HCT116 (cell line): ENCODE measurements around the gene ADGRG1. TPM values are rescaled to one million over a fixed set of nuclear protein-coding genes. Genes with fewer than 3 reads are reported as not detected.

Experiments
- ATAC-seq: fragments of 200-7000 bp; cut with Tn5 transposase; 2 replicates; pipeline ENCODE4 v1.9.1; 2020; ENCODE audit warnings: mild to moderate bottlenecking, moderate library complexity
- BruUV-seq: library from RNA; stranded (reverse); fragments of 400-500 nt; replicated peaks from 2 replicates; lab custom pipeline; 2021; lab: Mats Ljungman, UMichigan
- CTCF ChIA-PET: fragments of 300-600 bp; sonication (Branson Sonifier 250); formaldehyde crosslinking; loops from one replicate; lab custom pipeline; 2021; ENCODE audit warnings: antibody characterized with exemption; lab: Charles Lee
- POLR2A ChIA-PET: fragments of 300-600, 350-600 bp; sonication (Branson Sonifier 250); formaldehyde crosslinking; loops from one replicate; lab custom pipeline; 2021; ENCODE audit warnings: antibody characterized with exemption; lab: Charles Lee
- RAD21 ChIA-PET, 2 experiments: fragments of 300-600 bp; sonication (Branson Sonifier 250); formaldehyde crosslinking; loops; one replicate each; lab custom pipeline; 2023; ENCODE audit warnings: low total read pairs in 2 of 2; ENCODE audit not compliant: uncharacterized antibody in 2 of 2, unreplicated experiment in 2 of 2, low non-redundant PET in 1 of 2; lab: Charles Lee
- DNase-seq: peaks from one replicate; pipeline ENCODE4 v3.0.0-alpha.2; 2010; ENCODE audit warnings: low read depth, low spot score
- H2AFZ ChIP-seq: fragments of 200-600 bp; shearing (Covaris generic), sonication (generic); 2 replicates; pipeline ENCODE4 v1.6.1; 2017; ENCODE audit warnings: low read depth, mixed run types, mixed read lengths, antibody characterized with exemption, low read length; ENCODE audit not compliant: poor library complexity, severe bottlenecking
- H3K27ac ChIP-seq: 2 replicates; pipeline ENCODE4 v1.5.1; 2012; ENCODE audit warnings: low read depth, low read length
- H3K27me3 ChIP-seq: fragments of 200-600 bp; sonication (generic); 2 replicates; pipeline ENCODE4 v1.6.1; 2016; ENCODE audit warnings: mixed run types, low read length, mixed read lengths; ENCODE audit not compliant: insufficient read depth
- H3K36me3 ChIP-seq, 2 experiments: fragments of 200-500 bp in 1 of 2; fragments of 200-600 bp in 1 of 2; sonication (Bioruptor generic) in 1 of 2; sonication (generic) in 1 of 2; 2 replicates each; pipeline versions ENCODE4 v1.5.1 to v1.6.1; 2014 to 2016; ENCODE audit warnings: low read length in 2 of 2, inconsistent platforms in 1 of 2, mixed read lengths in 1 of 2, mixed run types in 1 of 2; ENCODE audit not compliant: insufficient read depth in 2 of 2, control insufficient read depth in 1 of 2
- H3K4me1 ChIP-seq, 2 experiments: fragments of 200-600 bp in 1 of 2; sonication (generic) in 1 of 2; 2 replicates each; pipeline versions ENCODE4 v1.5.1 to v1.6.1; 2012 to 2017; ENCODE audit warnings: low read length in 2 of 2, inconsistent platforms in 1 of 2, mild to moderate bottlenecking in 1 of 2, mixed read lengths in 1 of 2, mixed run types in 1 of 2, moderate library complexity in 1 of 2; ENCODE audit not compliant: insufficient read depth in 2 of 2, control insufficient read depth in 1 of 2
- H3K4me2 ChIP-seq: fragments of 200-600 bp; sonication (generic); 2 replicates; pipeline ENCODE4 v1.6.1; 2017; ENCODE audit warnings: mixed run types, low read length, mixed read lengths
- H3K4me3 ChIP-seq, 2 experiments: fragments of 200-600 bp in 1 of 2; sonication (generic) in 1 of 2; replicated peaks in 1 of 2; 2 replicates each; pipeline ENCODE4 v1.5.1; 2011 to 2016; ENCODE audit warnings: low read length in 2 of 2, control low read depth in 1 of 2, low read depth in 1 of 2, mild to moderate bottlenecking in 1 of 2, mixed read lengths in 1 of 2, mixed run types in 1 of 2
- H3K79me2 ChIP-seq: fragments of 200-600 bp; sonication (generic); 2 replicates; pipeline ENCODE4 v1.6.1; 2017; ENCODE audit warnings: mild to moderate bottlenecking, mixed run types, low read length, moderate library complexity, mixed read lengths; ENCODE audit not compliant: insufficient read depth
- H3K9ac ChIP-seq: fragments of 200-600 bp; sonication (generic); 2 replicates; pipeline ENCODE4 v1.6.1; 2016; ENCODE audit warnings: low read length, mixed read lengths
- H3K9me2 ChIP-seq: fragments of 200-600 bp; sonication (generic), shearing (Covaris generic); 2 replicates; pipeline ENCODE4 v1.6.1; 2017; ENCODE audit warnings: mixed run types, mild to moderate bottlenecking, moderate library complexity; ENCODE audit not compliant: insufficient read depth
- H3K9me3 ChIP-seq, 2 experiments: fragments of 200-500 bp in 1 of 2; fragments of 200-600 bp in 1 of 2; sonication (Bioruptor generic) in 1 of 2; sonication (generic) in 1 of 2; 2 replicates each; pipeline ENCODE4 v1.6.1; 2014 to 2017; ENCODE audit warnings: low read length in 2 of 2, mixed read lengths in 2 of 2, inconsistent platforms in 1 of 2, low read depth in 1 of 2, mild to moderate bottlenecking in 1 of 2, mixed run types in 1 of 2, moderate library complexity in 1 of 2; ENCODE audit not compliant: control insufficient read depth in 1 of 2, insufficient read depth in 1 of 2
- H4K20me1 ChIP-seq: fragments of 200-600 bp; sonication (generic), shearing (Covaris generic); 2 replicates; pipeline ENCODE4 v1.6.1; 2017; ENCODE audit warnings: mixed run types, mild to moderate bottlenecking, moderate library complexity; ENCODE audit not compliant: insufficient read depth
- CBX3 ChIP-seq: IDR thresholded peaks from 2 replicates; pipeline ENCODE4 v1.6.1; 2012; ENCODE audit warnings: low read depth
- CEBPB ChIP-seq: IDR thresholded peaks from 2 replicates; pipeline ENCODE4 v1.6.1; 2012; ENCODE audit warnings: low read depth
- EGR1 ChIP-seq: IDR thresholded peaks from 2 replicates; pipeline ENCODE4 v1.6.1; 2012; ENCODE audit warnings: low read depth
- ELF1 ChIP-seq: IDR thresholded peaks from 2 replicates; pipeline ENCODE4 v1.6.1; 2012; ENCODE audit warnings: low read depth, borderline replicate concordance
- EZH2 ChIP-seq: fragments of 200-600 bp; sonication (generic); IDR thresholded peaks from 2 replicates; pipeline ENCODE4 v1.6.1; 2017; ENCODE audit warnings: antibody characterized with exemption, mixed run types
- EZH2phosphoT487 ChIP-seq: fragments of 200-600 bp; IDR thresholded peaks from 2 replicates; pipeline ENCODE4 v1.6.1; 2018; ENCODE audit warnings: antibody characterized with exemption, borderline replicate concordance
- YY1 ChIP-seq: IDR thresholded peaks from 2 replicates; pipeline ENCODE4 v1.6.1; 2011; ENCODE audit warnings: low read length, low read depth, moderate library complexity, mild to moderate bottlenecking; ENCODE audit not compliant: insufficient replicate concordance; ENCODE audit errors: extremely low read depth
- intact Hi-C: fragments of 100-400 bp; cut with micrococcal nuclease; formaldehyde crosslinking; loops from 2 replicates; pipeline ENCODE4 v1.10.0; 2022
- total RNA-seq: library from RNA; stranded (reverse); gene quantifications from one replicate; pipeline ENCODE4 v1.2.1, GENCODE V29; 2021; ENCODE audit not compliant: unreplicated experiment
- TF ChIP-seq, protein P1 (sequence below): IDR thresholded peaks from 2 replicates; pipeline ENCODE4 v1.6.1; 2012
- TF ChIP-seq, protein P2 (sequence below): IDR thresholded peaks from 2 replicates; pipeline ENCODE4 v1.6.1; 2012; ENCODE audit warnings: low read depth
- TF ChIP-seq, protein P3 (sequence below): IDR thresholded peaks from 2 replicates; pipeline ENCODE4 v1.6.1; 2012

Gene ADGRG1
- total RNA-seq, 1 experiment from 2014 or later, result 36.4 TPM

DNA sequence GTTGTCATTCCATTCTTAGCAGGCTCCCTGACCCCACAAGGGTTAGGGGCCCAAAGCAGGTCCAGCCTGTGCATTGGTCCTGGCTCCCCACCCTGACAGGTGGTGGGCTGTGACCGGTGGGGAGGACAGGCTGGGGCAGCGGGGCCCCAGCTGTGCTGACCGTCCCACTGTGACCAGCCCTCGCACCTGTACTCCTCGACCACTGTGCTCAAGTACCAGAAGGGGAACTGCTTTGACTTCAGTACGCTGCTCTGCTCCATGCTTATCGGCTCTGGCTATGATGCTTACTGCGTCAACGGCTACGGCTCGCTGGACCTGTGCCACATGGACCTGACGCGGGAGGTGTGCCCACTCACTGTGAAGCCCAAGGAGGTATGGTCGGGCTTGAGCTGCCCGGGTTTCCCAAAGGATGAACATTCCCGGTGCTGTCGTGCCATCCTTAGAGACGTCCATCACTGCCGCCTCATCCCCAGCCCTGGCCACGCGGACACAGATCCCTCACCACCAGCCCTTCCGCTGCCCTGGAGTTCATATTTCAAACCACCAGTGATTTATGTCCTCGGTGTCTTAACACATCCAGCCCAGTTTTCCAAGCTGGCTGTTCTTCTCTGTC is 73.4 kb downstream of the ADGRG1 start:
- H3K79me2 ChIP-seq, result no peaks in the 10 kb centered on the region
- no peak overlapping the region for H3K9ac ChIP-seq
- TF ChIP-seq CBX3 (no peak), EGR1 (no peak), CEBPB (no peak), EZH2 (no peak), ELF1 (no peak), EZH2phosphoT487 (no peak), YY1 (no peak)
- TF ChIP-seq, protein P1, sequence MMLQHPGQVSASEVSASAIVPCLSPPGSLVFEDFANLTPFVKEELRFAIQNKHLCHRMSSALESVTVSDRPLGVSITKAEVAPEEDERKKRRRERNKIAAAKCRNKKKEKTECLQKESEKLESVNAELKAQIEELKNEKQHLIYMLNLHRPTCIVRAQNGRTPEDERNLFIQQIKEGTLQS, result no peak
- TF ChIP-seq, protein P2, sequence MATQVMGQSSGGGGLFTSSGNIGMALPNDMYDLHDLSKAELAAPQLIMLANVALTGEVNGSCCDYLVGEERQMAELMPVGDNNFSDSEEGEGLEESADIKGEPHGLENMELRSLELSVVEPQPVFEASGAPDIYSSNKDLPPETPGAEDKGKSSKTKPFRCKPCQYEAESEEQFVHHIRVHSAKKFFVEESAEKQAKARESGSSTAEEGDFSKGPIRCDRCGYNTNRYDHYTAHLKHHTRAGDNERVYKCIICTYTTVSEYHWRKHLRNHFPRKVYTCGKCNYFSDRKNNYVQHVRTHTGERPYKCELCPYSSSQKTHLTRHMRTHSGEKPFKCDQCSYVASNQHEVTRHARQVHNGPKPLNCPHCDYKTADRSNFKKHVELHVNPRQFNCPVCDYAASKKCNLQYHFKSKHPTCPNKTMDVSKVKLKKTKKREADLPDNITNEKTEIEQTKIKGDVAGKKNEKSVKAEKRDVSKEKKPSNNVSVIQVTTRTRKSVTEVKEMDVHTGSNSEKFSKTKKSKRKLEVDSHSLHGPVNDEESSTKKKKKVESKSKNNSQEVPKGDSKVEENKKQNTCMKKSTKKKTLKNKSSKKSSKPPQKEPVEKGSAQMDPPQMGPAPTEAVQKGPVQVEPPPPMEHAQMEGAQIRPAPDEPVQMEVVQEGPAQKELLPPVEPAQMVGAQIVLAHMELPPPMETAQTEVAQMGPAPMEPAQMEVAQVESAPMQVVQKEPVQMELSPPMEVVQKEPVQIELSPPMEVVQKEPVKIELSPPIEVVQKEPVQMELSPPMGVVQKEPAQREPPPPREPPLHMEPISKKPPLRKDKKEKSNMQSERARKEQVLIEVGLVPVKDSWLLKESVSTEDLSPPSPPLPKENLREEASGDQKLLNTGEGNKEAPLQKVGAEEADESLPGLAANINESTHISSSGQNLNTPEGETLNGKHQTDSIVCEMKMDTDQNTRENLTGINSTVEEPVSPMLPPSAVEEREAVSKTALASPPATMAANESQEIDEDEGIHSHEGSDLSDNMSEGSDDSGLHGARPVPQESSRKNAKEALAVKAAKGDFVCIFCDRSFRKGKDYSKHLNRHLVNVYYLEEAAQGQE, result no peak
- TF ChIP-seq, protein P3, sequence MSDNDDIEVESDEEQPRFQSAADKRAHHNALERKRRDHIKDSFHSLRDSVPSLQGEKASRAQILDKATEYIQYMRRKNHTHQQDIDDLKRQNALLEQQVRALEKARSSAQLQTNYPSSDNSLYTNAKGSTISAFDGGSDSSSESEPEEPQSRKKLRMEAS, result no peak
- H3K9me3 ChIP-seq, result no peaks in the 10 kb centered on the region
- H3K36me3 ChIP-seq, result no peaks in the 10 kb centered on the region
- intact Hi-C loops, result no loop called here
- POLR2A ChIA-PET, result no interaction called here
- CTCF ChIA-PET, result no interaction called here
- H3K4me3 ChIP-seq, result no peak overlapping the region
- no peaks in the 10 kb centered on the region for H3K9me2 ChIP-seq
- no peak overlapping the region for H3K4me2 ChIP-seq
- ATAC-seq (no peak), DNase-seq (no peak)
- H4K20me1 ChIP-seq, result no peaks in the 10 kb centered on the region
- H3K27me3 ChIP-seq, result no peaks in the 10 kb centered on the region
- no peak overlapping the region for H2AFZ ChIP-seq
- RAD21 ChIA-PET, result no interaction called here
- BruUV-seq, result no TSS peak
- no peaks in the 10 kb centered on the region for H3K4me1 ChIP-seq
- H3K27ac ChIP-seq, result no peak overlapping the region
